PC-9 (cell line): ENCODE results near the gene MUS81.

ENCODE experiments used
- EZH2 ChIP-seq: fragments of 200-600 bp; sonication (generic); IDR thresholded peaks from 2 replicates; pipeline ENCODE4 v1.8.0; 2017; ENCODE audit warnings: antibody characterized with exemption, low read depth
- TF ChIP-seq, protein P1 (sequence below): fragments of 200-600 bp; sonication (generic); conservative IDR thresholded peaks from 2 replicates; pipeline ENCODE4 v1.6.1; 2017; ENCODE audit warnings: mixed run types, antibody characterized with exemption, mild to moderate bottlenecking, moderate library complexity

DNA sequence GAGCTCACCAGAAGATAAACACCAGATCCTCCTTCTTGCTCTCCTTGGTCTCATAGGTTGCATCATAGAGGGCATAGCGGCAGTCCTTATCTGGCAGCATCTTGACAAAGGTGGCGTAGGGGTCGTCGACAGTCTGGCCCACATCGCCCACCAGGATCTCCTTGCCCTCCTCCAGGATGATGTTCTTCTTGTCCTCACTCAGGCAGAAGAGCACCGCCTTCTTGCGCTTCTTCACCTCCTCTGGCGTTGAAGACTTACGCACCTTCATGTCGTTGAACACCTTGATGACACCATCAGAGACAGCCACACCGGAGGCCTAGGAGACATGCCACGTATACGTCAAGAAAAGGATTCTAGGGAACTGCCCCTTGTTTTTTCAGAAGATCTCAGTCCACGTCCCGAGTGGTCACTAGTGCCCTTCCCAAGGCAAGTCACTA is 4.3 kb upstream of the MUS81 start:
- TF ChIP-seq, protein P1, sequence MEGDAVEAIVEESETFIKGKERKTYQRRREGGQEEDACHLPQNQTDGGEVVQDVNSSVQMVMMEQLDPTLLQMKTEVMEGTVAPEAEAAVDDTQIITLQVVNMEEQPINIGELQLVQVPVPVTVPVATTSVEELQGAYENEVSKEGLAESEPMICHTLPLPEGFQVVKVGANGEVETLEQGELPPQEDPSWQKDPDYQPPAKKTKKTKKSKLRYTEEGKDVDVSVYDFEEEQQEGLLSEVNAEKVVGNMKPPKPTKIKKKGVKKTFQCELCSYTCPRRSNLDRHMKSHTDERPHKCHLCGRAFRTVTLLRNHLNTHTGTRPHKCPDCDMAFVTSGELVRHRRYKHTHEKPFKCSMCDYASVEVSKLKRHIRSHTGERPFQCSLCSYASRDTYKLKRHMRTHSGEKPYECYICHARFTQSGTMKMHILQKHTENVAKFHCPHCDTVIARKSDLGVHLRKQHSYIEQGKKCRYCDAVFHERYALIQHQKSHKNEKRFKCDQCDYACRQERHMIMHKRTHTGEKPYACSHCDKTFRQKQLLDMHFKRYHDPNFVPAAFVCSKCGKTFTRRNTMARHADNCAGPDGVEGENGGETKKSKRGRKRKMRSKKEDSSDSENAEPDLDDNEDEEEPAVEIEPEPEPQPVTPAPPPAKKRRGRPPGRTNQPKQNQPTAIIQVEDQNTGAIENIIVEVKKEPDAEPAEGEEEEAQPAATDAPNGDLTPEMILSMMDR, result no peak
- no peak for TF ChIP-seq EZH2
